Erythroblast (primary cell): ENCODE results near the gene SFXN4.

Experiments used
- GATA1 ChIP-seq: IDR thresholded peaks from 2 replicates; pipeline ENCODE4 v1.6.1; 2011; ENCODE audit warnings: low read depth, mild to moderate bottlenecking, control low read depth, low read length, moderate library complexity
- POLR2A ChIP-seq: IDR thresholded peaks from 2 replicates; pipeline ENCODE4 v1.6.1; 2011; ENCODE audit warnings: mild to moderate bottlenecking, low read length

DNA sequence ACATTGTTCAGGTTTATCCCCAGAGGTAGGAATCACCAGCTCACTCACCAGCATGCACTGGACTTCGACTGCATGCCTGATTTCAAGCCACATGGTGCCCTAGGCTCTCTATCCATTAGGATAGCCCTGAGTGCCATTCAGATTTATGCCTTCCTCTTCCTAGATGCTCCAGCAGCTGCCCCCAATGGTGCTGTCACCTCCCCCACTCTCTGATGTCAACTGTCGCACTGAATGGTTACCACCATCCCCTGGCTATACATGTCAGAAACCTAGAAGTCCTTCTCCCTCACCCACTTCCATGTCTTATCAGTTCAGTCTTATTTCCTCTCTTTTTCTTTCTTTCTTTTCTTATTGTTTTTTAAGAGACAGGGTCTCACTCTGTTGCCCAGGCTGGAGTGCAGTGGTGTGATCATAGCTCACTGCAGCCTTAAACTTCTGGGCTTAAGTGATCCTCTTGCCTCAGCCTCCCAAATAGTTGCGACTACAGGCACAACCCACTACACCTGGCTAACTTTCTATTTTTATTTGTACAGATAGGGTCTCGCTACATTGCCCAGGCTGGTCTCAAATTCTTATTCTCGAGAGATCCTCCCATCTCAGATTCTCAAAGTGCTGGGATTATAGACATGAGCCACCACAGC is 2.9 kb downstream of the SFXN4 start:
- TF ChIP-seq POLR2A: no peak
- no peak for TF ChIP-seq GATA1
